ENCODE measurements around the gene TSEN54. TPM values are rescaled to one million over a fixed set of nuclear protein-coding genes. Genes with fewer than 3 reads are reported as not detected.

Gene TSEN54
- polyA plus RNA-seq, 1 donor (not counting 4 experiments of a cell fraction or from before 2014, with no cell fraction given) = 24.1 TPM

- H3K79me2 ChIP-seq (ENCODE audit: control insufficient read depth, insufficient read depth, low read length) = no peaks in the 10 kb centered on the region
- H3K9me3 ChIP-seq (ENCODE audit: control insufficient read depth, low read depth, low read length) = no peaks in the 10 kb centered on the region
- no peak overlapping the region for H3K9ac ChIP-seq (ENCODE audit: control insufficient read depth, extremely low read depth, insufficient read depth, low read length)
- no peaks in the 10 kb centered on the region for H3K9me1 ChIP-seq (ENCODE audit: control insufficient read depth, extremely low read depth, insufficient read depth, low read length)
- no peaks in the 10 kb centered on the region for H3K4me1 ChIP-seq (ENCODE audit: control insufficient read depth, extremely low read depth, insufficient read depth, low read length)
- H3K27me3 ChIP-seq (ENCODE audit: control insufficient read depth, extremely low read depth, insufficient read depth, low read length) = no peaks in the 10 kb centered on the region
- FAIRE-seq (no peak), DNase-seq (ENCODE audit: low read depth, low spot score) (no peak)
- TF ChIP-seq CTCF (optimal IDR thresholded peaks at IDR 0.05 in 1 of 3, IDR thresholded peaks at IDR 0.05 in 1 of 3, conservative IDR thresholded peaks at IDR 0.05 in 1 of 3; ENCODE audit: extremely low read depth in 1 of 3, insufficient read depth in 2 of 3, low read length in 3 of 3) (no peak), EZH2 (IDR thresholded peaks at IDR 0.05; ENCODE audit: low read length) (no peak)
- H3K4me2 ChIP-seq (ENCODE audit: control insufficient read depth, extremely low read depth, insufficient read depth, low read depth, low read length) = no peak overlapping the region
- dilution Hi-C loops (cut with MboI; ENCODE audit: extremely low pct_ligation_motif_present, low sequenced_read_pairs) = no loop called here
- peaks cover 2% of the 10 kb centered on the region for H4K20me1 ChIP-seq (ENCODE audit: control insufficient read depth, extremely low read depth, insufficient read depth, low read length)
- H3K4me3 ChIP-seq (ENCODE audit: control insufficient read depth in 2 of 3, extremely low read depth in 1 of 3, insufficient read depth in 2 of 3, low read depth in 1 of 3, low read length in 3 of 3) = no peak overlapping the region
- H2AFZ ChIP-seq (ENCODE audit: control insufficient read depth, low read length) = no peak overlapping the region
- peaks cover 3 to 12% of the 10 kb centered on the region in 2 experiments for H3K36me3 ChIP-seq (ENCODE audit: control insufficient read depth in 2 of 2, extremely low read depth in 1 of 2, insufficient read depth in 2 of 2, low read length in 2 of 2)
- H3K27ac ChIP-seq (ENCODE audit: control insufficient read depth, insufficient read depth, low read length) = no peak overlapping the region
Observed at GRCh38 chr17:75559958-75560533, 43.7 kb downstream of the TSEN54 start.

GRCh38 chr17:75561927-75562603, 45.7 kb downstream of the TSEN54 start:
- H3K36me3 ChIP-seq (ENCODE audit: control insufficient read depth in 2 of 2, extremely low read depth in 1 of 2, insufficient read depth in 2 of 2, low read length in 2 of 2) = peaks cover 3 to 19% of the 10 kb centered on the region in 2 experiments
- dilution Hi-C loops (cut with MboI; ENCODE audit: extremely low pct_ligation_motif_present, low sequenced_read_pairs) = no loop called here
- no peak for DNase-seq (ENCODE audit: low read depth, low spot score)

More at GRCh38 chr17:75561927-75562603, 45.7 kb downstream of the TSEN54 start:
- Histone ChIP-seq H3K9me1 (ENCODE audit: control insufficient read depth, extremely low read depth, insufficient read depth, low read length) (no peaks in the 10 kb centered on the region), H4K20me1 (ENCODE audit: control insufficient read depth, extremely low read depth, insufficient read depth, low read length) (no peaks in the 10 kb centered on the region), H3K4me1 (ENCODE audit: control insufficient read depth, extremely low read depth, insufficient read depth, low read length) (no peaks in the 10 kb centered on the region), H3K4me3 (ENCODE audit: control insufficient read depth in 2 of 3, extremely low read depth in 1 of 3, insufficient read depth in 2 of 3, low read depth in 1 of 3, low read length in 3 of 3) (no peak overlapping the region), H3K9ac (ENCODE audit: control insufficient read depth, extremely low read depth, insufficient read depth, low read length) (no peak overlapping the region), H3K9me3 (ENCODE audit: control insufficient read depth, low read depth, low read length) (no peaks in the 10 kb centered on the region), H2AFZ (ENCODE audit: control insufficient read depth, low read length) (no peak overlapping the region), H3K79me2 (ENCODE audit: control insufficient read depth, insufficient read depth, low read length) (no peaks in the 10 kb centered on the region), H3K27me3 (ENCODE audit: control insufficient read depth, extremely low read depth, insufficient read depth, low read length) (no peaks in the 10 kb centered on the region), H3K27ac (ENCODE audit: control insufficient read depth, insufficient read depth, low read length) (no peak overlapping the region), H3K4me2 (ENCODE audit: control insufficient read depth, extremely low read depth, insufficient read depth, low read depth, low read length) (no peak overlapping the region)
- no peak for TF ChIP-seq EZH2 (IDR thresholded peaks at IDR 0.05; ENCODE audit: low read length)
- TF ChIP-seq CTCF (optimal IDR thresholded peaks at IDR 0.05 in 1 of 3, IDR thresholded peaks at IDR 0.05 in 1 of 3, conservative IDR thresholded peaks at IDR 0.05 in 1 of 3; ENCODE audit: extremely low read depth in 1 of 3, insufficient read depth in 2 of 3, low read length in 3 of 3) = no peak
- FAIRE-seq = no peak

All from keratinocyte (primary cell).